Loucy (cell line): ENCODE measurements around the gene MAP2K3.

ENCODE experiments used
- H2AFZ ChIP-seq: fragments of 200-600 bp; sonication (generic); 2 replicates; pipeline ENCODE4 v1.6.0; 2016; ENCODE audit warnings: antibody characterized with exemption, mild to moderate bottlenecking, low read length, moderate library complexity
- H3F3A ChIP-seq: fragments of 200-600 bp; 2 replicates; pipeline ENCODE4 v1.6.0; 2016; ENCODE audit warnings: antibody characterized with exemption, low read depth, mild to moderate bottlenecking
- H3K27me3 ChIP-seq: fragments of 200-600 bp; sonication (generic); 2 replicates; pipeline ENCODE4 v1.6.1; 2014; ENCODE audit warnings: low read length, mild to moderate bottlenecking; ENCODE audit not compliant: insufficient read depth, poor library complexity, severe bottlenecking
- H3K36me3 ChIP-seq: fragments of 200-600 bp; sonication (generic); 2 replicates; pipeline ENCODE4 v1.6.1; 2016; ENCODE audit warnings: low read length; ENCODE audit not compliant: insufficient read depth
- H3K4me1 ChIP-seq: fragments of 200-600 bp; sonication (generic); 2 replicates; pipeline ENCODE4 v1.5.1; 2014; ENCODE audit warnings: low read length, mild to moderate bottlenecking; ENCODE audit not compliant: insufficient read depth, poor library complexity, severe bottlenecking
- H3K4me2 ChIP-seq: fragments of 200-600 bp; sonication (generic); 2 replicates; pipeline ENCODE4 v1.6.0; 2014; ENCODE audit warnings: antibody characterized with exemption, low read length, low read depth, mild to moderate bottlenecking; ENCODE audit not compliant: poor library complexity, severe bottlenecking
- H3K4me3 ChIP-seq: fragments of 200-600 bp; sonication (generic); 2 replicates; pipeline ENCODE4 v1.5.1; 2014; ENCODE audit warnings: low read length, mild to moderate bottlenecking, mixed read lengths; ENCODE audit not compliant: poor library complexity, severe bottlenecking
- H3K79me2 ChIP-seq: fragments of 200-600 bp; sonication (generic); 2 replicates; pipeline ENCODE4 v1.6.1; 2014; ENCODE audit warnings: low read length; ENCODE audit not compliant: insufficient read depth
- H3K9ac ChIP-seq: fragments of 200-600 bp; sonication (generic); 2 replicates; pipeline ENCODE4 v1.6.0; 2014; ENCODE audit warnings: mild to moderate bottlenecking, low read depth, low read length, moderate library complexity; ENCODE audit not compliant: poor library complexity, severe bottlenecking
- H3K9me2 ChIP-seq: fragments of 200-600 bp; sonication (generic); replicated peaks from 2 replicates; pipeline ENCODE4 v1.6.1; 2016; ENCODE audit warnings: low read depth, low read length, mixed read lengths
- H3K9me3 ChIP-seq: fragments of 200-600 bp; sonication (generic); 2 replicates; pipeline ENCODE4 v1.6.1; 2014; ENCODE audit warnings: mild to moderate bottlenecking, antibody characterized with exemption, low read length, low read depth; ENCODE audit not compliant: insufficient read depth
- H4K20me1 ChIP-seq: fragments of 200-600 bp; sonication (generic); 2 replicates; pipeline ENCODE4 v1.6.0; 2014; ENCODE audit warnings: antibody characterized with exemption, low read length, mild to moderate bottlenecking; ENCODE audit not compliant: insufficient read depth, poor library complexity, severe bottlenecking
- CTCF ChIP-seq: fragments of 200-600 bp; sonication (generic); conservative IDR thresholded peaks from 2 replicates; pipeline ENCODE4 v1.5.1; 2014; ENCODE audit warnings: mild to moderate bottlenecking, antibody characterized with exemption, low read length
- EZH2phosphoT487 ChIP-seq: fragments of 200-600 bp; IDR thresholded peaks from 2 replicates; pipeline ENCODE4 v1.6.1; 2018; ENCODE audit warnings: antibody characterized with exemption, mild to moderate bottlenecking, moderate library complexity, borderline replicate concordance

MAP2K3 gene

GRCh38 chr17:21249086-21249795 is 35.3 kb upstream of the MAP2K3 start:
- no peaks in the 10 kb centered on the region for H3K36me3 ChIP-seq
- no peak overlapping the region for H3K4me2 ChIP-seq
- peaks cover 3% of the 10 kb centered on the region for H4K20me1 ChIP-seq
- no peaks in the 10 kb centered on the region for H3K79me2 ChIP-seq
- peaks cover 9% of the 10 kb centered on the region for H3K4me1 ChIP-seq
- no peak overlapping the region for H2AFZ ChIP-seq
- H3F3A ChIP-seq, result no peaks in the 10 kb centered on the region
- TF ChIP-seq CTCF (no peak), EZH2phosphoT487 (no peak)
- H3K9me3 ChIP-seq, result no peaks in the 10 kb centered on the region
- no peak overlapping the region for H3K9ac ChIP-seq
- H3K4me3 ChIP-seq, result no peak overlapping the region
- H3K9me2 ChIP-seq, result no peaks in the 10 kb centered on the region
- no peaks in the 10 kb centered on the region for H3K27me3 ChIP-seq

GRCh38 chr17:21249920-21250703 is 34.4 kb upstream of the MAP2K3 start:
- Histone ChIP-seq H3K79me2 (no peaks in the 10 kb centered on the region), H3K9ac (no peak overlapping the region), H3K4me2 (no peak overlapping the region), H3K4me3 (no peak overlapping the region), H3K27me3 (no peaks in the 10 kb centered on the region), H3K9me3 (no peaks in the 10 kb centered on the region), H2AFZ (no peak overlapping the region), H4K20me1 (peaks cover 3% of the 10 kb centered on the region), H3K9me2 (no peaks in the 10 kb centered on the region), H3K36me3 (no peaks in the 10 kb centered on the region), H3F3A (no peaks in the 10 kb centered on the region), H3K4me1 (peaks cover 9% of the 10 kb centered on the region)
- TF ChIP-seq CTCF (no peak; the same call in 1 of the 2 replicates), EZH2phosphoT487 (no peak)

GRCh38 chr17:21250854-21251253 is 33.7 kb upstream of the MAP2K3 start:
- TF ChIP-seq CTCF, result no peak
- no peak for TF ChIP-seq EZH2phosphoT487
- H3K36me3 ChIP-seq, result no peaks in the 10 kb centered on the region
- H3K27me3 ChIP-seq, result no peaks in the 10 kb centered on the region
- H3K9ac ChIP-seq, result no peak overlapping the region
- no peaks in the 10 kb centered on the region for H3K9me2 ChIP-seq
- no peak overlapping the region for H3K4me3 ChIP-seq
- no peaks in the 10 kb centered on the region for H3K79me2 ChIP-seq
- H3K4me1 ChIP-seq, result peaks cover 9% of the 10 kb centered on the region
- no peaks in the 10 kb centered on the region for H3K9me3 ChIP-seq
- H2AFZ ChIP-seq, result no peak overlapping the region
- peaks cover 3% of the 10 kb centered on the region for H4K20me1 ChIP-seq
- no peak overlapping the region for H3K4me2 ChIP-seq
- H3F3A ChIP-seq, result no peaks in the 10 kb centered on the region
